Measurements from ENCODE around the gene CENPO.

- TF ChIP-seq CTCF (IDR thresholded peaks at IDR 0.05 in 2 of 3, conservative IDR thresholded peaks at IDR 0.05 in 1 of 3; ENCODE audit: borderline replicate concordance in 1 of 3, insufficient read depth in 1 of 3, low read depth in 2 of 3, low read length in 2 of 3): no peak
- no peak for TF ChIP-seq ZBTB33 (IDR thresholded peaks at IDR 0.05; ENCODE audit: extremely low read depth, insufficient replicate concordance, low read length)
- TF ChIP-seq JUND (IDR thresholded peaks at IDR 0.05): no peak
- TF ChIP-seq SRF (IDR thresholded peaks at IDR 0.05; ENCODE audit: low read depth): no peak
- TF ChIP-seq CEBPB (IDR thresholded peaks at IDR 0.05; ENCODE audit: low read depth): no peak
- TF ChIP-seq POLR2A (IDR thresholded peaks at IDR 0.05; ENCODE audit: borderline replicate concordance, extremely low read depth, insufficient read depth, insufficient read length): no peak
- TF ChIP-seq MAX (IDR thresholded peaks at IDR 0.05): no peak
- no peak for TF ChIP-seq FOSL1 (IDR thresholded peaks at IDR 0.05; ENCODE audit: low read depth)
These were observed 61.9 kb downstream of the CENPO start for GRCh38 chr2:24855022-24855622.
